Amniotic stem cell (primary cell): ENCODE measurements around the gene MECP2.
A peak's percentile ranks its signal among the peaks of the same experiment; 100 is the strongest.

Experiments used
- DNase-seq: peaks from one replicate; lab custom pipeline; 2025; lab: John Stamatoyannopoulos, UW

The MECP2 gene

DNA sequence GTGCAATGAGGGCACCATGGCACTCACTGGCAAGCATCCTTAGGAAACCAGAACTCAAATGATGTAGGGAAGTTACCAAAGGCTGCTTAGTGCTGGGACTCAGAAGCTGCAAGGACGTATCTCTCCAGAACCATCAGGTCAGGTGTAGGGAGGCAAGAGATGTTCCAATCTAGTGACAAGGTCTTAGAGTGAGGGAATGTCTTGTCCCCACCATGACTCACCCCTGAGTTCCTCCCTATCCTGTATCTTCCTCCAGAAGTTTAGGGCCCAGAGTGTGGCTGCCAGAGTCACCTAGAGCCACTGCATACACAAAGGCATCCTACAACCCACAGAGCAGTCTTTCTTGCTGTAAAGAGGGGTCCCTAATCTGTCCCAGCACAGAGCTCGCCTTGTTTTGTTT is 63.7 kb downstream of the MECP2 start:
- no peak for DNase-seq

DNA sequence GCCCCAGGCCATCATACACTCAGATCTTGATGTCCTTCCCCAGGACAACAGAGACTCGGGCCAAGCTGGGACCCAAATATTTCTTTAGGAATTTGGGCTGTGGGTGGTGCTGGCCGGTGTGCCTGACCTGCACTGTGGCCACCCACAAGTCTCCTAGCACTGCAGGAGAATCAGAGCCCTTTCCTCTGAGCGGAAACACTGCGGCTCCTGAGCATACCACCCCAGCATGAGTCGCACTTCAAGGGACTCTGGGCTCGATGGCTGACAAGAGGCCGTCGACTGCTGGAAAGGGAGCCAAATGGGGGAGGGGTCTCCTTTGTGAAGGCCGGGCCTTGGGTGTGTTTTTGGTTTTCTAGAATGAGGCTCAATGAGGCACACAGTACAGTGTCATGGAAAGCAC is 64.9 kb downstream of the MECP2 start:
- no peak for DNase-seq

DNA sequence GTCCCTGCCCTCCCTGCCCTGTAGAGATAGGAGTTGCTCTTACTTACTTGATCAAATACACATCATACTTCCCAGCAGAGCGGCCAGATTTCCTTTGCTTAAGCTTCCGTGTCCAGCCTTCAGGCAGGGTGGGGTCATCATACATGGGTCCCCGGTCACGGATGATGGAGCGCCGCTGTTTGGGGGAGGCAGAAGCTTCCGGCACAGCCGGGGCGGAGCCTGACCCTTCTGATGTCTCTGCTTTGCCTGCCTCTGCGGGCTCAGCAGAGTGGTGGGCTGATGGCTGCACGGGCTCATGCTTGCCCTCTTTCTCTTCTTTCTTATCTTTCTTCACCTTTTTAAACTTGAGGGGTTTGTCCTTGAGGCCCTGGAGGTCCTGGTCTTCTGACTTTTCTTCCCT is 65.4 kb downstream of the MECP2 start:
- no peak for DNase-seq

DNA sequence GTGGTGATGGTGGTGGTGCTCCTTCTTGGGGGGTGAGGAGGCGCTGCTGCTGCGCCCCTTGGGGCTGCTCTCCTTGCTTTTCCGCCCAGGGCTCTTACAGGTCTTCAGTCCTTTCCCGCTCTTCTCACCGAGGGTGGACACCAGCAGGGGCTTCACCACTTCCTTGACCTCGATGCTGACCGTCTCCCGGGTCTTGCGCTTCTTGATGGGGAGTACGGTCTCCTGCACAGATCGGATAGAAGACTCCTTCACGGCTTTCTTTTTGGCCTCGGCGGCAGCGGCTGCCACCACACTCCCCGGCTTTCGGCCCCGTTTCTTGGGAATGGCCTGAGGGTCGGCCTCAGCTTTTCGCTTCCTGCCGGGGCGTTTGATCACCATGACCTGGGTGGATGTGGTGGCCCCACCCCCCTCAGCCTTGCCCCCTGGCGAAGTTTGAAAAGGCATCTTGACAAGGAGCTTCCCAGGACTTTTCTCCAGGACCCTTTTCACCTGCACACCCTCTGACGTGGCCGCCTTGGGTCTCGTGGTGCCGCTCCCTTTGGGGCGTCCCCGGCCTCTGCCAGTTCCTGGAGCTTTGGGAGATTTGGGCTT is 66.7 kb downstream of the MECP2 start:
- no peak for DNase-seq

DNA sequence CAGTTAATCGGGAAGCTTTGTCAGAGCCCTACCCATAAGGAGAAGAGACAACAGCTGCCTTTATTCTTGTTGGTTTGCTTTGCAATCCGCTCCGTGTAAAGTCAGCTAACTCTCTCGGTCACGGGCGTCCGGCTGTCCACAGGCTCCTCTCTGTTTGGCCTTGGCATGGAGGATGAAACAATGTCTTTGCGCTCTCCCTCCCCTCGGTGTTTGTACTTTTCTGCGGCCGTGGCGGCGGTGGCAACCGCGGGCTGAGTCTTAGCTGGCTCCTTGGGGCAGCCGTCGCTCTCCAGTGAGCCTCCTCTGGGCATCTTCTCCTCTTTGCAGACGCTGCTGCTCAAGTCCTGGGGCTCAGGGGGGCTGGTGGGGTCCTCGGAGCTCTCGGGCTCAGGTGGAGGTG is 67.3 kb downstream of the MECP2 start:
- DNase-seq = no peak

DNA sequence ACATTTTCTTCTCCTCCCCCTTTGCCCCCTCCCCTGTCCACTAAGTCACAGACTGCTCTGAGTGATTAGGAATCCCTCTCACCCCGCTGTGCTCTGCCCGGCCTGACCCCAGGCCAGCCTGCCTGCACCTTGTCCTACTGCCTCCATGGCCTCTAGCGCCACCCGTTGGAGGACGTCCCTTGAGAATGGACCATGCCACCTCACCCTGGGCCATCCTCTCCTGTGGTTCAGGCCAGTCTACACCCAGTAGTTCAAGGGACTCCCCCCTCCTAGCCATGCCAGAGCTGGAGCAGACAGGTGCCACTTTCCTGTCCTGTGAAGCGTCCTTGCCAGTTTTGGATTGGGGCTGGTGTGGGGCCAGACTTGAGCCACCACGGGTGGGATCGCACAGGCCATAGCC is 68.1 kb downstream of the MECP2 start:
- no peak for DNase-seq

DNA sequence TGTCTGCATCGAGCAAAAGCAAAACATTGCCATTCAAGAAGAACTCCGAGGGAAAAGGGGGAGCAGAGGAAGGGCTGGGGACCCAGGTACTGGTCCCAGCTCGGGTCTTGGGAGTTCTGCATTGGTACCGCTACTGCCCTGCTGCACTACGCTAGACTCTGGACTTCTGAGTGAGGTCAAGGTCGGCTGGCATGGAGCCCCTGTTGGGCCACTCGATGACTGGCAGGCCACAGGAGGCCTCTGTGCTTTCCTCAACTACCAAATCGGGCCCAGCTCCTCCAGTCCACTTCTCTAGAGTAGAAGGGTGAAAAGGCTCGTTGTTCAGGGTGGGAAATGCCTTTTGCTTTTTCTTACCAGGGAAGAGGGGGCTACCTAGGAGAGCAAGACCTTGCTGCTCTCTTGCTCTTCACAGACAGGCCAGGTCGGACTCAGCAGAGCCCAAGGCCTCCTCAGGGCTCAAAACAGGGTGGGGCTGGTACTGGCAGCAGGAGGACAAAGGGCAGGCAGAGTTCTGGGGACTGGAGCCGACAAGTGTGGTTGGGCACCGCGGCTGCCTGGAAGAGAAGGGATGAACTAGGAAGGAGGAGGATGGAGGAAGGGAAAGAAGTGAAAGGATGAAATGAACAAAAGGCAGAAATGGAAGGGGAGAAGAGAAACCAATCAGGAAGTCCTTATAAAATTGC is 68.9 kb downstream of the MECP2 start:
- no peak for DNase-seq

DNA sequence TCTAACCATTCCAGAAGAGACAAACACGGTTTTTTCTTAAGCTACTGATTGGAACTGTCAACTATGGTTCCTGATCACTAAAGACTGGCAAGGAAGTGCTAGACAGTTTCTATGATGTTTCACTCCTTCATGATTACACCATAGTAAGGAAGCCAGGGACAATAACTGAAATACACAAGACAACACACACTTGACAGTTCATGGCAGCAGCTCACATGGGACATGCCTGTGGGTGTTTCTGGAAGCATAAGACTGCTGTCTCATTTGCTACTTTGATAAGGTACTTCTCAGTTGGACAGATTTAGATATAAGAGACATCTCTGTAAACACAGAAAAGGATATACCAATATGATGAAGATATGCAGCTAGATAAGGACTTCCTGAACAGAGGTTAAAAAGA is 69.5 kb downstream of the MECP2 start:
- DNase-seq = no peak

DNA sequence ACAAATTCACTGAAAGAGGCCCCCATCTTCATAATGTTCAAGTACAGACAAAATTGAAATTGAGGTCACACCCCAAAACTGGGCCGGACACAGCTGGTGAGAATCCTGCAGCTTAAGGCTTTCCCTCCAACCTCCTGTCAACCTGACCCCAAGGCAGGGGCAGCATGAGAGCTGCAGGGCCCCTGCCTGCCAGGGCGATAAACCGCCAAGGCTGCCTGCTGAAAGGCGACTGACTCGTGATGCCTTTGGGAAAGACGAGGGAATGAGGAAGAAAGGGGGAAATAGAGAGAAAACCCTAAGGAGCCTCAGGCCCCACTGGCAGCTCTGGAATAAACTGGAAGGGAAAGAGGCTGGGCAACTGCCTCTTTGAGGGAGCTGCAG is 70.5 kb downstream of the MECP2 start:
- no peak for DNase-seq

DNA sequence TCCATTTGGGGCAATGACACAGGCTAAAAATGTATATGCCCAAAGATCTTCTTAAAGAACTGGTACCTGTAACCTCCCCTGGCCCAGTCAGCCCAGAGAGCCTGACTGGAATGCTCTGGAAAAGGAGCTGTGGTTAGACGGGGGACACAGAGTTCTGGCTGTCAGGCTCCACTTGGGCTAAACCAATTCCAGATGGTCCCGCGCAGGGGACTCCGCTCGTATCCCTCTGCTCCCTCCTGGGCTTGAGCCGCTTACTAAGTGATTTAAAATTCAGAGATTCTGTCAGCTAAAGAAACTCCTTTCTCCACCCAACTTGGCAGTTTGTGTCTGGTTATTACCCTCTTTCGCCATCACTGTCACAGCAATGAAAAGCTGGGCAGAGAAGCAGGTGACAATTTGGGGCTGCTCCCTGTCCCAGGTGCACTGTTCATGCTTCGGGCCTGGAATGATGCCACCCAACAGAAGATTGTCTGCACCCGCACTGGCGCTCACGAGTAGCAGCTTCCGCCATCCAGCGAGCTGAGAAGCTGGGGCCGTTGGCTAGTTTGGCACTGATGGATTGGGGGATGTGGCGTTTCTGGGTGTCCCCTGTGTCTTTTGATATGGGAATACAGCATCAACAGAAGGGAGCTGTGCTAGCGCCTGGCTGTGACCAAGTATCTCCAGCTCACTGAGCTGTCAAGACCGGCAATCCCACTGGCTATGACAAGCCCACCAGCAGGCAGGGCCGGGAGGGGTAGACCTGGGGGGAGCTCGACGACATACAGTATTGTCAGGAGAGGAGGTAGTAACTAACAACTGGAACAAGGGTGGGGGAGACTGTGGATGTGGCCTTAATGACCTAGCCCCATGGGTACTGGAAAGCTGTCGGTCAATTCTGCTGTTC is 71.1 kb downstream of the MECP2 start:
- no peak for DNase-seq

DNA sequence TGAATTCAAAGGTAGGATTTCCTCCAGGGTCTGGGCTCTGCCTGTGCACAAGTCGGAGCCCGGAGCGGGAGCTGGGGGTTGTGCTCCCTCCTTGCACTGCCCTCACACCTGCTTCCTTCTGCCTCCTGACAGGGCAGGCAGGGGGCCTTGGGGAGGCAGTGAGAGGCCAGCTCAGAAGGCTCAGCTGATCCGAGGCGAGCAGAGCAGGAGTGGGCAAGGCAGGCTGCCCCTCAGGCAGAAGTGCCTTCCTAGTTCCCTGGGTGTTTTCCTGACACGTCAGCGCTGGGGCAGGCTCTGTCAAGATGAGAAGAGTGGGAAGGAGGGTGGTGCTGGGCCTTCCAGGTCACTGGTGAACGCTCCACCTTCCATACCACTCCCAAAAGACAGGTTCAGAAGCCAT is 72.3 kb downstream of the MECP2 start:
- DNase-seq = no peak

DNA sequence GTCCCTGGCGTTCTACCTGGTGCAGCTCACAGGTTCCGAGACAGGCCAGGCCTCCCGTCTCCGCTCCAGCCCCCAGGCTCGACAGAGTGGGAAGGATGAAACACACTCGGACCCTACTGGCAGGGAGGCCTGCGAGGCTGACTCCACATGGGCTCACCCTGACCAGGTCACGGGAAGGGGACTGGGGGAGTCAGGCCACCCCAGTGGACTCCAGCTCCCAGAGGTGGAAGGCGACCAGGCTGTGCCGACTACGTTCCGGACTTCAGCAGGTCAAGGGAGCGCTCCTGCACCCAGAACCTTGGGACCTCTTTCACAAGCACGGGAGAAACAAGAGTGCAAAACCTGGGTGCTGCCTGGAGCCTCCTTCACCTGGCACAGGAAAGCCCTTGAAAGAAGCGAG is 73.2 kb downstream of the MECP2 start:
- no peak for DNase-seq

DNA sequence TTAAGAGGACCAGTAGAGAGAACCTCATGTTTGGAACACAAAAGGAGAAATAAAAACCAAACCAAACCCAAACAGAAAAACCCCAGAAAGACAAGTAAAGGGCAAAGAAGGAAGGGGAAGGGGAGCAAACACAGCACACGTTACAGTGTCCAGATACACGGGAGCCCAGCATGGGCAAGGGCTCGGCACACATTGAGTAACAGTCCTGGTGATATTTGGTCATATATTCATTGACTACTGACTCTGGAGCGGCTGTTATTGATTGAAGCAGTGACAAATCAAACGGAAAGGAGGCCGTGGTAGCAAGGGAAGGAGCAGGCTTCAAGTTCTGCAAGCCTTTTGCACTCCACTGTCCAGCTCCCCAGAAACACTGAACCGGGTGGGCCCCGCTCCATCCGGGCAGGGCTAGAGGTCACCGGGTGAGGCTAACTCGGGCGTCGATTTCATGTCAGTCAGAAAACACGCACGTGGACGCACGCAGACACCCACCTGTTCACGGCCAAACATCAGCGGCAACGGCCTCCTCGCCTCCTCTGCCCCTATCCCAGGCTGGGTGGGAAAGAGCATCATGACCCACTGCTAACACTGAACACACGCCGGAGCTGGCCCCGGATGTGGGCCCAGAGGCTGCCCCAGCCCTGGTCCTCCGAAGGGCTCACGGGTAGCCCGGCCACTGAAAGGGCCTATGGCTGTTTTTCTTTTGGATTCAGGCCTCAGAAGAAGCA is 74.1 kb downstream of the MECP2 start:
- no peak for DNase-seq

DNA sequence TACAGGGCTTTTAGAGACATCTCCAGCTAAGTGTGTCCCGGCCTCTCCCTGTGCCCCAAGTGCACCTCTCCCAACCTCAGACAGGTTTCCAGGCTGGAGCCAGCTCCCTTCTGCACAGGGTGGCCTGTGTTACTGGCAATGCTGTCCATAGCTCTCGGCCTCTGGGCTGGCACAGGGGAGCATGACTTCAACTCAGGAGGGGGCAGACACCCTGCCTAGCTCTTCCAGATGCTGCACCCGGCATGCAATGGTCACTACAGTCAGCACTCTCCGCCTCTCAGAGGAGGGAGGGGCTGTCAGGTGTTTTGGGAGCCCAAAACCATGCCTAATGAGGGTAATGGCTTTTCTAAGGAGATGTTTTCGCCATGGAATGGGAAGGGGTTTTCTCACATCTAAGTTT is 75.4 kb downstream of the MECP2 start:
- DNase-seq = no peak

DNA sequence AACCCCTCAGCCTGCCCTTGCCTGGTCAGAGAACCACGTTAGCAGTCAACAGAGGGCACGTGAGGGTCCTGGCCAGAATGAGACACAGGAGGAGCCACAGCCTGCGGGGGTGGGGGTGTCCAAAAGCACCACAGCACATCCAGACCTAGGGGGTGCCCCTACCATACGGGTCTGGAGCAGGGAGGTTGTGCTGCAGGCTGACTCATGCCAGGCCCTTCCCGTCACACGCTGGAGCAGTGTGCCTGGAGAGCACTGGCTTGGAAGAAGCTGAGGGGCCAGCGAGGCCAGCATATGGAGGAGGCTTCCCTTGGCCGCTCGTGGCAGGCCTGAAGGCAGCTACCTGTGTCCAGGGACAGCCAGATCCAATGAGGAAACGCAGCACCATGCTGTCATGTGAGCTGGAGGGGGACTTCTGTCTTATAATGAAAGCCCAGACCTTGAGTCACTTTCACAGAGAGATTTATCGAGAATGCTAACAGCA is 76.3 kb downstream of the MECP2 start:
- DNase-seq = no peak

DNA sequence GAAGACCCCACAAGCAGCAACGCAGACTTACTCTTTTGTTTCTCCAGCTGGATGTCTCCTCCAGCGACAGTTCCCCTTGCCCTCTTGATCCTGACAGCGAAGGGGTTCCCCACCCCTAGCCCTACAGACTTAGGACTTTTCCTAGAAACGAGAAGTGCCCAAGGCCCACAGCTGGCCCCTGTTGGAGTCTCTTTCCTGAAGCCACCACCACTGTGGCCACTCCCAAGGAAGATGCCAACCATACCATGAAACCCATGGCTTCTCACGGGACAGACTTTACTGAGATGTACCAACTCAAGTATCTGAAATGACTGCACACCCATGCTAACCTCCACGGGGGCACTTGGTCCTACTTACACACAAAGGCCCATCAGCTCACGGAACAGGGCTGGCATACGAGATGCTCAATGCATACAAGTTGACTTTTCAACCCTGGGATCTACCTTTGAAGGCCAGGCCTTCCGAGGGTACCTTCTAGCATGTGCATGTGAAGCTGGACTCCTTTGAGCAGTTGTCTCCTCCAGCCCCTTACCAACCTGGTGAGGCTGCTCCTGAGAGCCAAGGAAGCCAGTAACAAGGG is 76.9 kb downstream of the MECP2 start:
- no peak for DNase-seq

DNA sequence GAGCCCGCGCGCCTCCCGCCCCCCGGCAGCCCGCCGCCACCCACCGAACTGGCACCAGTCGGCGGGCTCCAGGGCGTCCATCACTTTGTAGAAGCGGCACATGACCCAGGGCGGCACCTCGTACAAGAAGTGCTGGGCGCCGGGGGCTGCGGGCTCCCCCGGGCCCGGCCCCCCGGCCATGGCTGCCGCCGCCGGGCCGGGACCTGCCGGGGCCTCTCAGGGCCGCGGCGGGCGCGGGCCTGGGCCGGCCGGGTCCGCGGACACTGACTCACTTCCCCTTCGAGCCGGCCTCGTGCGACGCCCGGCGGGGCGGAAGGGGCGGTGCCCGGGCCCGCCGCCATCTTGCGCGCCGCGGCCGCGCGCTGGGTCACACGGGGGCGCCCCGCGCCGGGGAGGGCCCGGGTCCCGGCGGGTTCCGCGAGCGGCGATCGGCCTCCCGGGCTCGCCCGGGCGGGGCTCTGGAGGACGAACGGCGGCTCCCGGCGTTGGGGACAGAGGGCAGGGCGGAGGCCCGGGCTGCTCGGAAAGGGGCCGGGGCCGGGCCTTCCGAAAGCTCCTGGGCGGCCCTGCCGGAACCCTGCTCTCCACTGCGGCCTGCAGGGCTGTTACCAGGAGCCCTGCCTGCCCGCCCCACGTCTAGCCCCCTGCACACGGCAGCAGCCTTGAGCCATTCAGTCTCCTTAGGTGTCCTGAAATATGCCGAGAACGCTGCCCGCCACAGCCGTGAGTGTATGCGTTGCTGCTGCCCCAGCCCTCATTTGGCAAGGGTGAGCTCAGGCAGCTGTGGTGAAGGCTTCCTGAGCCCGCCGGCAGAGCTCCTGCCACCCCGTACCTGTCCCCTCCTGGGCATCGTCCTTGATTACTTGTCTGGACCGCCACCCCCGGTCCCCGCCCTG is 77.6 kb downstream of the MECP2 start, which contains the start of gene IRAK1:
IRAK1 (minus strand) TSS at position 270 of the 896 bp plus-strand sequence; CDS start at position 180, 90 bp downstream.
- DNase-seq = peak; percentile 25

DNA sequence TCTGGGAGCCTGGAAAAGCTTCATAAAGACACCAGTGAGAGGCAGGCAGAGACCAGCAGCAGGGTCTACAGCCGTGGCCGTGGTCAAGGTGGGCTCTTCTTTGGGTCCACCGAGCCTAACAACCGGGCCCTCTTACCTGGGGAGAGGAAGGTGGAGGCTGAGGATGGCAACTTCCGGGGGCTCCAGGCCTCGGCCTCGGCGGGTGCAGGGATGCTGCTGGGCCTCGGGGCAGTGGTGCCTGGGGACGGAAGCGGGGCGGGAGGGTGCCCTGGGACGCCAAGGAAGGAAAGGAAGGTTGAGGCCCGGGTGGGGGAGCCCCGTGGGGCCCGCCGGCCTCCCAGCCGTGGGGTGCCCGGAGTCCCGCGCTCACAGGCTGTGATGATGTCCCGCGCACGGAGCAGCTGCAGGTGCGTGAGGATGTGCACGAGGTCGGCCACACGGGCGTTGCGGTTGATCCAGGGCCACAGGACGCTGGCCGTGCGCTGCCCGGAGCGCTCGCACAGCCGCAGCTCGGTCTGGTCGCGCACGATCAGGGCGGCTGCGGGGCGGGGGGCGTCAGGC is 78.4 kb downstream of the MECP2 start:
- no peak for DNase-seq

DNA sequence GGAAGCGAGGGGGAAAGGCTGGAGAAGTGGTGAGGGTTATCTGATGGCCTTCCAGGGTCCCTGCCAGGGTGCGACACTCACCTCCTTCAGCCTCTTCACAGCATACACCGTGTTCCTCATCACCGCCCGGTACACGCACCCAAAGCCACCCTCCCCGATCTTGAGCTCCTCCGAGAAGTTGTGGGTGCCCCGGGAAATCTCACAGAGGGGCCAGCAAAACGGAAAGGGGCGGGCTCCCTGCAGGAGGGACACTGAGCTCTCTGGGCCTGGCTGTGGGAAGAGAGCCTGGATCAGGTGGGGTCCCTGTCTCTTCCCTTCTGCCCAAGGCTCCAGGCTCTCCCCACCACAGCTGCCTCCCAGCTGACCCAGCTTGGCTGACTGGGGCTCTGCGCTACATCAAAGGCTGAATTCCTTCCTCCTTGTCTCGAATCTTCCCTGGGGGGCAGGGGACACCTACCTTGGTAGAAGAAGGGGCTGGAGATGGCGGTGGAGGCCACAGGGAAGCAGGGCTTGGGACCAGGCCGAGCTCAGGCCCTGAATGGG is 78.9 kb downstream of the MECP2 start:
- no peak for DNase-seq
